Astrocyte of the cerebellum (primary cell): ENCODE measurements around the gene MXRA7.
"Not testable (repeated sequence)": the region's sequence is repeated elsewhere in the genome, so short reads cannot be mapped to it uniquely, and the experiment has no call there.

Experiments used
- DNase-seq: peaks from one replicate; pipeline ENCODE4 v3.0.0-alpha.2; 2011; ENCODE audit warnings: low read depth
- H3K4me3 ChIP-seq: 2 replicates; pipeline ENCODE4 v1.5.1; 2011; ENCODE audit warnings: mild to moderate bottlenecking, low read depth, low read length, moderate library complexity
- CTCF ChIP-seq: IDR thresholded peaks from 2 replicates; pipeline ENCODE4 v1.5.1; 2012; ENCODE audit warnings: low read length, low read depth, moderate library complexity, mild to moderate bottlenecking; ENCODE audit errors: missing control alignments
- in situ Hi-C: cut with HindIII; loops from 2 replicates; pipeline ENCODE4 v1.10.0; 2017; ENCODE audit warnings: low sequenced_read_pairs

Gene MXRA7

GRCh38 chr17:76701471-76701967, 9.2 kb downstream of the MXRA7 start:
- TF ChIP-seq CTCF: no peak
- in situ Hi-C loops: no loop called here
- DNase-seq: no peak
- no peak overlapping the region for H3K4me3 ChIP-seq

- in situ Hi-C loops: no loop called here
- TF ChIP-seq CTCF: no peak
- no peak for DNase-seq
- H3K4me3 ChIP-seq: no peak overlapping the region
These were observed 9.9 kb downstream of the MXRA7 start for GRCh38 chr17:76700617-76701470.

- H3K4me3 ChIP-seq: no peak overlapping the region
- in situ Hi-C loops: no loop called here
These were observed 10.5 kb downstream of the MXRA7 start for GRCh38 chr17:76700270-76700616.

GRCh38 chr17:76698466-76698977, 12.2 kb downstream of the MXRA7 start:
- DNase-seq, in situ Hi-C loops, H3K4me3 ChIP-seq: not testable (repeated sequence)

More at GRCh38 chr17:76700270-76700616, 10.5 kb downstream of the MXRA7 start:
- no peak for DNase-seq
- no peak for TF ChIP-seq CTCF

GRCh38 chr17:76697702-76698465, 12.9 kb downstream of the MXRA7 start:
- no peak for DNase-seq
- no peak overlapping the region for H3K4me3 ChIP-seq
- no peak for TF ChIP-seq CTCF
- in situ Hi-C loops: no loop called here

GRCh38 chr17:76696763-76697701, 13.7 kb downstream of the MXRA7 start:
- no peak for TF ChIP-seq CTCF
- no peak for DNase-seq
- H3K4me3 ChIP-seq: no peak overlapping the region
- in situ Hi-C loops: no loop called here
